OCI-LY3 (cell line): ENCODE data around the gene FRMPD4.

ENCODE experiments used
- CTCF ChIP-seq: fragments of 200-600, 300-600 bp; sonication (generic); IDR thresholded peaks from 2 replicates; pipeline ENCODE4 v1.5.1; 2014; ENCODE audit warnings: antibody characterized with exemption, low read length, low read depth
- EZH2phosphoT487 ChIP-seq: fragments of 200-600 bp; shearing (Covaris generic); IDR thresholded peaks from 2 replicates; pipeline ENCODE4 v1.6.1; 2018; ENCODE audit warnings: antibody characterized with exemption, mixed run types, low read depth

- TF ChIP-seq CTCF (no peak), EZH2phosphoT487 (no peak)
Observed at GRCh38 chrX:12489341-12489740, 351.1 kb downstream of the FRMPD4 start.
